HG03378 (cell line): ENCODE results near the gene SBK1.

Source experiments
- ATAC-seq: cut with Tn5 transposase; IDR thresholded peaks from one replicate; pipeline ENCODE4 v1.9.1; 2021; ENCODE audit warnings: mild to moderate bottlenecking, moderate library complexity; ENCODE audit not compliant: unreplicated experiment

SBK1 gene

GRCh38 chr16:28280881-28281836 lies 11.2 kb upstream of the SBK1 start:
- no peak for ATAC-seq

- no peak for ATAC-seq
Measured at GRCh38 chr16:28282045-28282444, 10.3 kb upstream of the SBK1 start.

DNA sequence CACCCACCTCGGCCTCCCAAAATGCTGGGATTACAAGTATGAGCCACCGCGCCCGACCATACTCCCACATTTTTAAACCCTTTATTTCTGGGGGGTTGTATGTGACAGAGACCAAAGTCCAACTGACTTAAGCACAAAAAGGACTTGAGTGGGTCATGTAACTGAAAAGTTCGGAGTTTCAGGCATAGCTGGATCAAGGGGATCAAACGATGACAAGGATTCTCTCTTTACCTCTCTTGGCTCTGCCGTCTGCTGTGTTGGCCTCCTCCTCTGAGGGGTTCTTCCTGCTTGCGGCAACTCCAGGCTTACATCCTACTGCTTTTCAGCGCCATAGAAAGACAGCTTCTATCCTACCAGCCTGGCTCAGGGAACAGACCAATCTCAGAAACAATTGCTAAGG lies 9.2 kb upstream of the SBK1 start:
- no peak for ATAC-seq

DNA sequence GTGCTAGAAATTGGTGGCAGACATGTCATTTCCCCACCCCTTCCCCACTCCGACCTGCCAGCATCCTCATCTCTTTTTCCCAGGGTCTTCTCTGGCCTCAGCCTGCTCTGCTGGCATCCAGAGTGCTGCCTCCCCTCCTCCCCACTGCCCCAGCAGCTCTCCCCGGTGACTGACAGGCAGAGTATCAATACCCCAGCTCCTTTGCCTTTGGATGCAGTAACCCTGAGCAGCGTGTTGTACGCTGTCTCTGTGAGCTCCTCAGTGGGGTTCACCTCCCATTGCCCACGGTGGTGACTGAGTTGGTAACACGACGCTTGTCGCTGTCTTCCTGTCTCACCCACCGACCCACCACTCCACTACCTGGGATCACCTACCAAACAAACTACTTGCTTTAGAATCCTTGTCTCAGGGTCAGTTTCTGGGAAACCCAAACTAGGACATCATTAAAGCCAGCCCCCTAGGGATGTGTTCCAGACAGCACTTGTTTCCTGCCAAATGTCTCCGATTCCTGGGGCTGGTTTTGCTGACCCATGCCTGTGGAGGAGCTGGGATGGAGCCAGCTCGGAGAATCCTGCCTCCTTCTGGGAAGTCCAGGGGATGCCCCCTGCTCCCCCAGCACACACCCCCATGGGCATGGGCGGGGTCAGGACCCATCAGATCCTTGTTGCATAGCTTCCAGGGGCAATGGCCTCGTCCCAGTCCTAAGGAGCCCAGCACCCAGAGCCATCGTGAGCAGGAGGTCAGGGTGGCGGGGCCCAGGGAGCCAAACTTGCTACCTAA lies 8.3 kb upstream of the SBK1 start:
- no peak for ATAC-seq

DNA sequence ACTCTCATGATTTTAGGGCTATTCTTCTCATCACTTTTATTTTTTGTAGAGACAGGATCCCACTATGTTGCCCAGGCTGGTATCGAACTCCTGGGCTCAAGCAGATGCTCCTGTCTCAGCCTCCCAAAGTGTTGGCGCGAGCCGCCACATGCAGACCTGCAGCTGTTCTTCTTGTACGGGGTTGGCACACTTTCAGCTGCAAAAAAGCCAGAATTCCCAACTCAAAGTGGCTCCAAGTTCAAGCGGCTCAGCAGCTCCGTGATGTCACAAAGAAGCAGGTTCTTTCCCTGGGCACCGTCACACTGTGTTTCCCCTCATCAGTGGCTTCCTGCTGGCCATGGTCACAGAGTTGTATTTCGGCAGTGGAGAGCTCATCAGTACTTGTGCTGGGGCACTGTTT lies 6.7 kb upstream of the SBK1 start:
- no peak for ATAC-seq

DNA sequence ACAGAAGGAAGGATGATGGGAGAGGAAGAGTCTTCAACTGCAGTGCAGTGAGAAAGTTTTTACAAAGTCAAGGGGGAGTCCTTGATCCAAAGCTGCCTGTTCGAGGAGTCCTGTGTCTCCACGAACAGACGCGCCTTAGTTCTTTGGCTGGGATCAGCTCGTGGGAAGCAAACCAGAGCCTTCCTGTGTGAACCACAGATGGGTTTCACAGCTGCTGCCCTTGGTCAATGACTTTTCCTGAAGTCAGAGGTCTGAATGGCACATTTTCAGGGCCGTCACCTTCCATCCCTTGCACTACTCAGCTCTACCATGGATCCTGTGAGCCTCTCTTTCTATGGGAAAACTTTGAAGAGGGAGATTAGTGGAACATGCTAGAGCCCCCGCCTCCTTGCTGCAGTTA lies 4.2 kb upstream of the SBK1 start:
- ATAC-seq = no peak

DNA sequence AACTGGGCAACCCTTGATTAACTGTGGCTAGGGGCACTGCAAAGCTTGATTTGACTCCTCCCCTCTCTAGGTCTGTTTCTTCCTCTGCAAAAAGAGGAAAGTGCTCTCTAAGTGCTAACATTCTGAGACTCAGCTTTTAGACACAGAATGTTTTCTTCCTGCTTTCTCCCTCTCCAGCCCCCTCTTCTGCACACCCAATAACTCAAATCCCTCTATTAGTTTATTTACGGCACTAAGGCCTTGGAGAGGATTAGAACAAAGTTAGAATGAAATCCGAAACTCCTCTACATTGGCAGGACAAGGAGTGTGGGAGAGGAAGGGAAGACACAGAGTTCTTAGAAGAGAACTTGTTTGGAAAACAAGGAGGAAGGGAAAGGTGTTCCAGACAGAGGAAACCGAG lies 3.3 kb upstream of the SBK1 start:
- no peak for ATAC-seq

- no peak for ATAC-seq
Measured at GRCh38 chr16:28289939-28290858, 2.1 kb upstream of the SBK1 start.

DNA sequence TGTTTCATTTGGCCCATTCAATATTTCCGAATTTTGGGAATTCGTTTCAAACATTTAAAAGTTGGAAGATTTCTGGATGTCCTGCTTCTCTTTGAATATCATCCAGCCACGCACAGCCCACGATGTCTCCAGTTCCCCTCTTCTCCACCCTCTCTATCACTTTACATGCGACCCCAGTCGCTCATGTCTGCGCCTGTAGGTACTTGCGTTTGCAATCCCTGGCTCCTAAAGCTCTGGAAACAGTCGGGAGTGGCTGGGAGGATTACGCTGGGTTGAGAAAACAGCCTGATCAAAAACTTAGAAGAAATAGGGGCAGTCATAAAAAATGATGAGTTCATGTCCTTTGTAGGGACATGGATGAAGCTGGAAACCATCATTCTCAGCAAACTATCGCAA lies 1.5 kb upstream of the SBK1 start:
- ATAC-seq = no peak

GRCh38 chr16:28292731-28293600 lies 641 bp downstream of the SBK1 start:
- no peak for ATAC-seq

DNA sequence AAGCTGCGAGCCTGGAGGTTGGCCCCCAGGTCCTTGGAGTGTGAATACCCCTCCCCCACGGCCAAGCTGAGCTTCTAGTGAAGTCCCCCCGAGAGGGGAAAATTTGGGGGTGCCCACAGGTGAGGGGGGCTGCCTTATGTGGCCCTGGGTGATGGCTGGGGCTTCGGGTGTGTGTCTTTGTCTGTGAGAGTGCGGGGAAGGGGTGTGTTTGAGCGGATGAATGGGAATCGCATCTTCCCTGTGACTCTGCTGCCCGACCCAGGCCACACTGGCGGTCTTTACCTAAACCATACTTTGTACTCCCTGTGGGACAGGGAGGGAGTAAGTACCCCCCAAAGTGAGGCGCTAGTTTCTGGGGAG lies 1.3 kb downstream of the SBK1 start:
- ATAC-seq = no peak

DNA sequence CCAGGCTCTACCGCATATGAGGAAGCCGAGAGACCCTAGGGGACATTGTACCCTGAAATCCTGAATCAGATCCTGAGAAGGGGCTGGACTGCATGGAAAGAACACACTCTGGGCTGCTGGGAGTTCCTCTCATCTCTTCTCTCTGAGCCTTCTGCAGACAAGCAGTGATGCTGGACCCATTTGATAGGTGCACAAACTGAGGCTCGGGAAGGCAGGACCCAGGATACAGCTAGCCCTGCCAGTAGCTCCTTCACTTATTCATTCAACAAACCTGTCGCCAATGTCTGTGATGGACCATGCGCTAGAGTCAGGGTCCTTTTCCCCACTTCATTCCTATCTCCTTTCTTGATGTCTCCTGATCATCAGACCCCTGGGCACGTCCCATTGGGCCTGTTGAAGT lies 1.9 kb downstream of the SBK1 start:
- ATAC-seq = no peak

- no peak for ATAC-seq
Measured at GRCh38 chr16:28295276-28295675, 3.0 kb downstream of the SBK1 start.

- no peak for ATAC-seq
Measured at GRCh38 chr16:28297308-28297707, 5.0 kb downstream of the SBK1 start.

DNA sequence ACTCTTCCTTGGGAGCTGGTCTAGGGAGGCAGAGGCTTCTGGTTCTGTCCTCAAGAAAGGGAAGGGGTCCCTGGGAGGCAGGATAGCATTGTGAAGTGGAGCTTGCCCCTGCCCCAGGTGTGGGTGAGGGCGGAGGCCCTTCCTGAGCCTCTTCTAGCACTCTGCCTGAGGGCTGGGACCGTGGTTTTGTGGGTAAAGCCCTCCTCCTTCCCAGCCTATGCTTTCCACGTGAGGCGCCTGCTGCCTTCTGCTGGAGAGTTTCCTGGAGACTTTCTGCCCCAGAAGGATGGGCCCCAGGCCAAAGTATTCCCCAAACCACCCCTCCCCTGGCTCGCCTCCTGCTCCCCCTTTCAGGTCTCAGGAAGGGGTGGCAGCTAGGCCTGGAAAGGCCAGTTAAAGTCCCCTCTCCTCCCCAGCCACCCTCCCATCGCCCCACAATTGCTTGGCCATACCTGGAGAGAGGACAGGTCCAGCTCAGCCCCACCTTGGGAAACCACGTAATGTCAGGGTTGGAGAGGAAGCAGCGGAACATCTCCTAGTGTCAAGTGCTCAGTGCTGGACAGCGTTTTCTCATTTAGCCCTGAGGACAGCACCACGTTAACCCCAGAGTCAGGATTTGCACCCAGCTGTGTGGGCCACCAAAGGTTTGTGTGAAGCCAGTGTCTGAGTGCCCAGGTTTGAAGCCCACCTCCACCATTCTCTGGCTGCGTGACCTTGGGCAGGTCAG lies 5.6 kb downstream of the SBK1 start:
- no peak for ATAC-seq

- no peak for ATAC-seq
Measured at GRCh38 chr16:28298511-28298878, 6.2 kb downstream of the SBK1 start.

DNA sequence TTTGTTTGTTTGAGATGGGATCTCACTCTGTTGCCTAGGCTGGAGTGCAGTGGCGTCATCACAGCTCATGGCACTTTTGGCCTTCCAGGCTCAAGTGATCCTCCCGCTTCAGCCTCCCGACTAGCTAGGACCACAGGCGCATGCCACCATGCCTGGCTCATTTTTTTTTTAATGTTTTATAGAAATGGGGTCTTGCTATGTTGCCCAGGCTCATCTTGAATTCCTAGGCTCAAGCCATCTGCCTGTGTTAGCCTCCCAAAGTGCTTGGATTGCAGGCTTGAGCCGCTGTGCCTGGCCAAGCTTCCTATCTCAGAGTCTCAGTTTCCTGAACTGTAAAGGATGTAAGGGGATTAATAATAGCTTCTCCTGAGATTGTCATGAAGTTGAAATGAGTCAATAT lies 8.0 kb downstream of the SBK1 start:
- no peak for ATAC-seq

DNA sequence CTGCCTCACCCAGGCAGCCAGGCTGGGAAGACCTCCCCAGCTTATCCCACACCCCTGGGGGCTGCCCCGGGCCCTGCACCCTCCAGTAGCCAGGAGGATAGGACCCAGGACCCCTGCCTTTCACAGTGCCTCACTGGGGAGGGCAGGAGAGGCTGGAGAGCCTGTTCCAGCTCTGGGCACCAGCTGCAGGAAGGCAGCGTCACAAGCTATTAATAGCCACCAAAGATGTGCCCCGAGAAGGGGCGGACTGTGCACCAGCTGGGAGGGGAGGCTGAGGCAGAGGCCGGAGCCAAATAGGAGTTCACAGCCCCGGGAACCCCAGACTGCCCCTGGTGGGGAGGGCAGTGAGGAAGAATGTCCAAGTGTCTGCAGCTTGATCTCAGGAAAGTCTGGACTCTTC lies 8.8 kb downstream of the SBK1 start:
- no peak for ATAC-seq

GRCh38 chr16:28301620-28302019 lies 9.3 kb downstream of the SBK1 start:
- ATAC-seq = no peak

- ATAC-seq = no peak
Measured at GRCh38 chr16:28303132-28303531, 10.8 kb downstream of the SBK1 start.
